ENCODE data around the gene RTN4RL2.

RTN4RL2 gene

GRCh38 chr11:57513911-57514537 lies 53.7 kb downstream of the RTN4RL2 start:
- H3K27ac ChIP-seq, result peak overlapping the region; percentile 51
- TF ChIP-seq ZFX (IDR thresholded peaks at IDR 0.05; ENCODE audit: borderline replicate concordance) (no peak), CTCF (IDR thresholded peaks at IDR 0.05) (no peak)

GRCh38 chr11:57514538-57515331 lies 54.4 kb downstream of the RTN4RL2 start:
- TF ChIP-seq CTCF (IDR thresholded peaks at IDR 0.05) (no peak), ZFX (IDR thresholded peaks at IDR 0.05; ENCODE audit: borderline replicate concordance) (no peak)
- peak overlapping the region; percentile 51 for H3K27ac ChIP-seq

GRCh38 chr11:57515332-57516060 lies 55.2 kb downstream of the RTN4RL2 start, which contains the start of gene SLC43A1:
Gene SLC43A1 (minus strand): TSS chr11:57515702. CDS start chr11:57514111, 1,591 bp downstream.
- H3K27ac ChIP-seq, result peak within 1 kb of the TSS; percentile 51
- no peak for TF ChIP-seq ZFX (IDR thresholded peaks at IDR 0.05; ENCODE audit: borderline replicate concordance)
- no peak for TF ChIP-seq CTCF (IDR thresholded peaks at IDR 0.05)

GRCh38 chr11:57516061-57516443 lies 55.7 kb downstream of the RTN4RL2 start:
- no peak for TF ChIP-seq CTCF (IDR thresholded peaks at IDR 0.05)
- H3K27ac ChIP-seq, result no peak overlapping the region

GRCh38 chr11:57521116-57521515 lies 60.8 kb downstream of the RTN4RL2 start:
- TF ChIP-seq CTCF (IDR thresholded peaks at IDR 0.05), result no peak
- TF ChIP-seq ZFX (IDR thresholded peaks at IDR 0.05; ENCODE audit: borderline replicate concordance), result no peak
- H3K27ac ChIP-seq, result no peak overlapping the region

GRCh38 chr11:57523419-57523818 lies 63.1 kb downstream of the RTN4RL2 start:
- H3K27ac ChIP-seq, result no peak overlapping the region
- no peak for TF ChIP-seq ZFX (IDR thresholded peaks at IDR 0.05; ENCODE audit: borderline replicate concordance)
- TF ChIP-seq CTCF (IDR thresholded peaks at IDR 0.05), result no peak

Measured in 22Rv1 (cell line).